Type B pancreatic cell (in vitro differentiated cells): Measurements from ENCODE around the gene CEP68. TPM values are rescaled to one million over a fixed set of nuclear protein-coding genes. Genes with fewer than 3 reads are reported as not detected.
A peak's percentile ranks its signal among the peaks of the same experiment; 100 is the strongest.
"Not testable (repeated sequence)": the region's sequence is repeated elsewhere in the genome, so short reads cannot be mapped to it uniquely, and the experiment has no call there.

ENCODE experiments used
- DNase-seq: peaks from one replicate; pipeline ENCODE4 v3.0.0; 2021; ENCODE audit warnings: mixed read lengths; ENCODE audit not compliant: unreplicated experiment; ENCODE audit errors: extremely low spot score
- H3K27ac Mint-ChIP-seq: 2 replicates; pipeline ENCODE4 v1.8.0; 2021; ENCODE audit warnings: mild to moderate bottlenecking, mixed read lengths
- H3K27me3 Mint-ChIP-seq: 2 replicates; pipeline ENCODE4 v1.8.0; 2021; ENCODE audit warnings: mixed read lengths
- H3K36me3 Mint-ChIP-seq: 2 replicates; pipeline ENCODE4 v1.8.0; 2021; ENCODE audit warnings: mixed read lengths
- H3K4me1 Mint-ChIP-seq: one replicate; pipeline ENCODE4 v1.8.0; 2021; ENCODE audit warnings: mixed read lengths; ENCODE audit not compliant: unreplicated experiment
- H3K4me3 Mint-ChIP-seq: 2 replicates; pipeline ENCODE4 v1.8.0; 2021; ENCODE audit warnings: mild to moderate bottlenecking, mixed read lengths
- H3K9me3 Mint-ChIP-seq: 2 replicates; pipeline ENCODE4 v1.8.0; 2021; ENCODE audit warnings: mixed read lengths
- total RNA-seq: library from RNA; stranded (reverse); gene quantifications from 2 replicates; pipeline ENCODE4 v1.2.1, GENCODE V29; 2021; ENCODE audit warnings: low replicate concordance
- TF ChIP-seq, protein P1 (sequence below): fragments of 200-600 bp; sonication (generic); conservative IDR thresholded peaks from 2 replicates; pipeline ENCODE4 v1.5.0; 2021; ENCODE audit warnings: antibody characterized with exemption, mild to moderate bottlenecking

CEP68 gene
- total RNA-seq, 1 donor from 2014 or later = 21.5 TPM

DNA sequence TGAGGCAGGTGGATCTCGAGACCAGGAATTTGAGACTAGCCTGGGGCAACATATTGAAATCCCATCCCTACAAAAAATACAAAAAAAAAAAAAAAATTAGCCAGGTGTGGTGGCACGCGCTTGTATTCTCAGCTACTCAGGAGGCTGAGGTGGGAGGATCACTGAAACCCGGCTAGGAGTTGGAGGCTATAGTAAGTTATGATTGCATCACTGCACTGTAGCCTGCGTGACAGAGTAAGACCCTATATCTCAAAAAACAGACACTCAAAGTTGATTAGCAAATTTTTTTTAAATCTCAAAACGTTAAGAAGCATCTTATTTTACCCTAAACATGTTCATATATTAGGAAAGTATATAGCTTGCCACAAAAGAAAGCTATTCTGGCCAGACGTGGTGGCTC is 66.1 kb downstream of the CEP68 start:
- TF ChIP-seq, protein P1, sequence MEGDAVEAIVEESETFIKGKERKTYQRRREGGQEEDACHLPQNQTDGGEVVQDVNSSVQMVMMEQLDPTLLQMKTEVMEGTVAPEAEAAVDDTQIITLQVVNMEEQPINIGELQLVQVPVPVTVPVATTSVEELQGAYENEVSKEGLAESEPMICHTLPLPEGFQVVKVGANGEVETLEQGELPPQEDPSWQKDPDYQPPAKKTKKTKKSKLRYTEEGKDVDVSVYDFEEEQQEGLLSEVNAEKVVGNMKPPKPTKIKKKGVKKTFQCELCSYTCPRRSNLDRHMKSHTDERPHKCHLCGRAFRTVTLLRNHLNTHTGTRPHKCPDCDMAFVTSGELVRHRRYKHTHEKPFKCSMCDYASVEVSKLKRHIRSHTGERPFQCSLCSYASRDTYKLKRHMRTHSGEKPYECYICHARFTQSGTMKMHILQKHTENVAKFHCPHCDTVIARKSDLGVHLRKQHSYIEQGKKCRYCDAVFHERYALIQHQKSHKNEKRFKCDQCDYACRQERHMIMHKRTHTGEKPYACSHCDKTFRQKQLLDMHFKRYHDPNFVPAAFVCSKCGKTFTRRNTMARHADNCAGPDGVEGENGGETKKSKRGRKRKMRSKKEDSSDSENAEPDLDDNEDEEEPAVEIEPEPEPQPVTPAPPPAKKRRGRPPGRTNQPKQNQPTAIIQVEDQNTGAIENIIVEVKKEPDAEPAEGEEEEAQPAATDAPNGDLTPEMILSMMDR = no peak
- Mint-ChIP-seq H3K4me3 (no peak overlapping the region), H3K36me3 (peaks cover 8% of the 10 kb centered on the region), H3K27me3 (no peaks in the 10 kb centered on the region), H3K27ac (no peak overlapping the region), H3K9me3 (no peaks in the 10 kb centered on the region), H3K4me1 (peaks cover 16% of the 10 kb centered on the region)
- no peak for DNase-seq

DNA sequence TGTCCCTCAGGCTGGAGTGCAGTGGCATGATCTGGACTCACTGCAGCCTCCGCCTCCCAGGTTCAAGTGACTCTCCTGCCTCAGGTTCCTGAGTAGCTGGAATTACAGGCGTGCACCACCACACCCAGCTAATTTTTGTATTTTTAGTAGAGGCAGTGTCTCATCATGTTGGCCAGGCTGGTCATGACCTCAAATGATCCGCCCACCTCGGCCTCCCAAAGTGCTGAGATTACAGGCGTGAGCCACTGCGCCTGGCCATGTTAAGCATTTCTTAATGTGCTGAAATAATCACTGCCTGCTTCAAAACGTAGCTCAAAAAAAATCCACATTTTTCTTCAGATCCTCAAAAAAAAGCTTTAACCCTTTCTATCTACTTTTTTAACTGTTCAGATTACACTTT is 69.2 kb downstream of the CEP68 start:
- Mint-ChIP-seq H3K4me1 (peaks cover 25% of the 10 kb centered on the region), H3K4me3 (peak overlapping the region; percentile 57)
- H3K27ac Mint-ChIP-seq, H3K27me3 Mint-ChIP-seq, DNase-seq, H3K36me3 Mint-ChIP-seq, H3K9me3 Mint-ChIP-seq: not testable (repeated sequence)

DNA sequence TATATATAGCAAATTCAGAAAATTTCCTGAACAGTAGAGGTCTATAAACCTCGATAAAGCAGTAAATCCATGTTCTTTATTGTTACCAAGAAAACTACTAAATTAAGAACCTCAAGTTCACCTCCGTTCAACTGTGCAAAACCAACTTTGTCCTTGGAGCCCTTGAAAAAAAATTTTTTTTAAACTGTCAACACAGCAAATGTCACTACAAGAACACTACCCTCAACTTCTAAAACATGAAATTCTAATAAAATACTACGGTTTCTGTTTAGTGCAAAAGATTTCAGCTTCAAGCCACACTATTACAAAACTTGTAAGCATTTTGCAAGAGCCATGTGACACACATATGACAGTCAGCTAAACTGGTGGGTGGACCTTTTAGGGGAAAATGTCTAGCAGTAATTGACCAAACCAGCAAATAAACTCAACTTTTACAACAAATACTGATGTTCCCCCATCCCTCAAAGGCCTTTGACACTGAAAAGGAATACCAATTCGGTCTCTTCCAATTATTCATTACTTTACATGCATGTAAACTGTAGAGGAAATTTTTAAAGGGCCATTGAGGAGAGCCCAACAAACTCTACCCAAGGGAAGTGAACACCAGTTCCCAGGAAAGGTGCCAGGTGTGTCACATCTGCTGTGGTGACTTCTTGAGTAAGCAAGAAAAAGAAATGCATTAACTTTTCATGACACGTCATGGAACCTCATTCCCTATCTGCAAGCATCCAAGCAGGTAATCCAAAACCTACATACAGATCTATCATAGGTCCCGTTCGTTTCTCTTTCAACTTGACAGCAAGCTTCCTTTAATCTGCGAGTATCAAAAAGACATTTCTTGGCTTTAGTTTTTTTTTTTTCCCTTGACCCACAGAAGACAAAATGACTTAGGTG is 72.3 kb downstream of the CEP68 start:
- H3K4me1 Mint-ChIP-seq = peaks cover 24% of the 10 kb centered on the region
- TF ChIP-seq, protein P1 = no peak

DNA sequence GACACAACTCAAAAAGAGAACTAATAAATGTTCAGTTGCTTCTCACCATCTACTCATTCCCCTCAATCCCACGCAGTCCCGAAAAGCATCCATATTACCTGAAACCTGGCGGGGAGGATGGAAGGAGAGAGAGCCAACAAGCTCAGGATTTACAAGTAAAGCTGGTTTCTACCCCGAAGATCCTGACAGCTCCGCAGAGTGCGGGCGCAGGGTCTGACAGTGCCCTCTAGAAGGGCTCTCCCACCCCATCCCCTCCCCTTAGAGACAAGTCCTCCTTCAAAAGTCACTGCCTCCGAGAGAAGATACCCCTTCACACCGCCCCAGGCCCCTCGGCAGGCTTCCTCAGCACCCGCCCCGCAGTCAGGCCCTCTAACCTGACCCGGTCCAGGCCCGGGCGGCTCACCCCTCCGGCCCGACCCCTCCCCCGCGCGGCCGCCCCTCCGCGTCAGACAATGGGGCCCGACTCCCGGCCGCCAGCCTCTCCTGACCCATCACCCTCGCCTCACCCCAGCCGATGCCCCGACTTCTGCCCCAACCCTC is 73.1 kb downstream of the CEP68 start:
- Mint-ChIP-seq H3K27ac (peak overlapping the region; percentile 100), H3K4me3 (peak overlapping the region; percentile 100), H3K9me3 (no peaks in the 10 kb centered on the region), H3K36me3 (peaks cover 4% of the 10 kb centered on the region), H3K27me3 (no peaks in the 10 kb centered on the region), H3K4me1 (peaks cover 24% of the 10 kb centered on the region)
- no peak for DNase-seq
- TF ChIP-seq, protein P1 = no peak

More for the DNA sequence above, 72.3 kb downstream of the CEP68 start:
- peak overlapping the region; percentile 100 for H3K27ac Mint-ChIP-seq
- peaks cover 4% of the 10 kb centered on the region for H3K36me3 Mint-ChIP-seq
- no peaks in the 10 kb centered on the region for H3K27me3 Mint-ChIP-seq
- peak overlapping the region; percentile 100 for H3K4me3 Mint-ChIP-seq
- DNase-seq = no peak
- no peaks in the 10 kb centered on the region for H3K9me3 Mint-ChIP-seq

DNA sequence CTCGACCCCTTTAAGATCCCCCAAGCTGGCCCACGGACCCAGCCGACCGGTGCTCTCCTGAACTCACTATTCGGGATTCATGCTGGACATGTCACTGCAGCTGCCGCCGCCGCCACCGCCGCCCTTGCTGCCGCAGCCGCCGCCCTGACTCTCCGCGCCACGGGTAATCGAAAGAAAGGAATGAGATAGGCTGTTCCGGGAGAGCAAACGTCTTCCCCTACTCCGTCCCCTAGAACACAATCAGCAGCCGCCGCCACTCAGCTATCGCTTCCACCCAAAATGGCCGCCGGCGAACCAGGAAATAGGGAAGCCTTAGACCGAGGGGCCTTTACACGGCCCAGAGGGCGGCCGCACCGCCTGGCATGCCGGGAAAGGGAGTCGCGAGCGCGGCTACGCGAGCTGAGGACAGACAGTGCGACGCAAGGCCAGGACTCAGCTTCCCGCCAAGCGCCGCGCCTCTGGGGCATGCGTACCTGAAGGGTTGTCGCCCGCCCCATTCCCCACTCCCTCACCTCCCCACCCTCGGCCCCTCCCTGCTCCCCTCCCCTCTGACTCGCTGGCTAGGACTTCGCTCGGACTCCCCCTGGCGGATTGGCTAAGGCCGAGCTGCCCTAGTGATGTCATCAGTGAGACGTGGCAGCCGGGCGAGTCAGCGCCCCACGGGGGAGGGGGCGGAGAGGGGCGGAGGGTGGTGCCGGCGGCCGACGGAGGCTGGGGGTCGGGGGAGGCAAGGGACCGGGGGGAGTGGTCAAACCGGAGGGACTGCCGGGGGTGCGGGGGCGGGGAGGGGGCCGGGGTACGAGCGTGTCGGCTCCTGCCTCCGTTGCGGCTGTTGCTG is 73.8 kb downstream of the CEP68 start, which contains the start of gene RAB1A:
TSS of gene RAB1A (minus strand) at position 281 of the 838 bp plus-strand sequence. CDS start at position 90, 191 bp downstream.
- peaks cover 4% of the 10 kb centered on the region for H3K36me3 Mint-ChIP-seq
- no peaks in the 10 kb centered on the region for H3K9me3 Mint-ChIP-seq
- H3K4me1 Mint-ChIP-seq = peaks cover 21% of the 10 kb centered on the region
- TF ChIP-seq, protein P1 = peak; percentile 52
- no peaks in the 10 kb centered on the region for H3K27me3 Mint-ChIP-seq
- peak; percentile 99 for DNase-seq
- peak within 1 kb of the TSS; percentile 100 for H3K4me3 Mint-ChIP-seq
- peak within 1 kb of the TSS; percentile 100 for H3K27ac Mint-ChIP-seq
